GM13977 (cell line): ENCODE measurements around the gene DDAH1.

Experiments used
- DNase-seq: peaks from one replicate; pipeline ENCODE4 v3.0.0; 2012; ENCODE audit warnings: low spot score
- in situ Hi-C: fragments of 300-500 bp; cut with MboI; formaldehyde crosslinking; loops from one replicate; pipeline ENCODE4 v1.12.0; 2022; ENCODE audit warnings: low sequenced_read_pairs, low pct_unique_long_range_greater_than_20kb, mixed read lengths, inconsistent platforms; ENCODE audit not compliant: unreplicated experiment
- TF ChIP-seq, protein P1 (sequence below): IDR thresholded peaks from 2 replicates; pipeline ENCODE4 v1.5.1; 2012; ENCODE audit warnings: mild to moderate bottlenecking, control low read depth; ENCODE audit not compliant: insufficient read depth; ENCODE audit errors: extremely low read depth, missing control alignments

The DDAH1 gene

DNA sequence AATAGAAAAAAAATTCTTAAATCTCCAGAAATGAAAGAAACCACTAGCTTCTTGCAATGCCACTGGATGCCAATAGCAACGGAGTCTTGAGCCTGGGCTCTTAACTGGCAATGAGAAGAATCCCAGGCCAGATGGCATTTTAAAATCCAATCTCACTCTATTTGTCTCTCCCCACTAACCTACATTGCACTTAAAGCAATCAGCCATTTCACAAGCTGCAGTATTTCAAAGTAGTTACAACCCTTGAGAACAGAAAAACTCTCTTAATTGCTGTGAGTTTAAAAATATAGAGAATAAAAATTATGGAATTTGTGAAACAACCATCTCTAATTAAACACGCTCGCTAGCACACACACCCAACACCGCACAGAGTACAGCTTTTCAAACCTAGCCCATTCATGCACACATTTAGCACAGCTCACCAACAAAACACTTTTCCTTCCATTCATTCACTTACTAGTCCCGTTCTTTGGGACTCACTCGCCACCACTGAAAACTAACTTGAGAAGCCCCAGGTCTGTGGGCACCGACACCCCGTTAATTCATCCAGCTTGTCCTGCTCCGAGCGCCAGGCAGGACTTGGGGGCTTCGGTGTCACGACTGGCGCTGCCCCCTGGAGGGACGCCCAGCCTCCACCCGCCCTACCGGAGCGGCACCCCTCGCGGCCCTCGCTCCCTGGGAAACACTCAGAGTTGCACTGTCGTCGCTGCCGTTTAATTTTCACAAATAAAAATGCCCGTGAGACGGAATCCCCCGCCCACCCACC, 1.0 kb downstream of the DDAH1 start:
- TF ChIP-seq, protein P1, sequence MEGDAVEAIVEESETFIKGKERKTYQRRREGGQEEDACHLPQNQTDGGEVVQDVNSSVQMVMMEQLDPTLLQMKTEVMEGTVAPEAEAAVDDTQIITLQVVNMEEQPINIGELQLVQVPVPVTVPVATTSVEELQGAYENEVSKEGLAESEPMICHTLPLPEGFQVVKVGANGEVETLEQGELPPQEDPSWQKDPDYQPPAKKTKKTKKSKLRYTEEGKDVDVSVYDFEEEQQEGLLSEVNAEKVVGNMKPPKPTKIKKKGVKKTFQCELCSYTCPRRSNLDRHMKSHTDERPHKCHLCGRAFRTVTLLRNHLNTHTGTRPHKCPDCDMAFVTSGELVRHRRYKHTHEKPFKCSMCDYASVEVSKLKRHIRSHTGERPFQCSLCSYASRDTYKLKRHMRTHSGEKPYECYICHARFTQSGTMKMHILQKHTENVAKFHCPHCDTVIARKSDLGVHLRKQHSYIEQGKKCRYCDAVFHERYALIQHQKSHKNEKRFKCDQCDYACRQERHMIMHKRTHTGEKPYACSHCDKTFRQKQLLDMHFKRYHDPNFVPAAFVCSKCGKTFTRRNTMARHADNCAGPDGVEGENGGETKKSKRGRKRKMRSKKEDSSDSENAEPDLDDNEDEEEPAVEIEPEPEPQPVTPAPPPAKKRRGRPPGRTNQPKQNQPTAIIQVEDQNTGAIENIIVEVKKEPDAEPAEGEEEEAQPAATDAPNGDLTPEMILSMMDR: no peak
- no peak for DNase-seq
- in situ Hi-C loops: no loop called here

DNA sequence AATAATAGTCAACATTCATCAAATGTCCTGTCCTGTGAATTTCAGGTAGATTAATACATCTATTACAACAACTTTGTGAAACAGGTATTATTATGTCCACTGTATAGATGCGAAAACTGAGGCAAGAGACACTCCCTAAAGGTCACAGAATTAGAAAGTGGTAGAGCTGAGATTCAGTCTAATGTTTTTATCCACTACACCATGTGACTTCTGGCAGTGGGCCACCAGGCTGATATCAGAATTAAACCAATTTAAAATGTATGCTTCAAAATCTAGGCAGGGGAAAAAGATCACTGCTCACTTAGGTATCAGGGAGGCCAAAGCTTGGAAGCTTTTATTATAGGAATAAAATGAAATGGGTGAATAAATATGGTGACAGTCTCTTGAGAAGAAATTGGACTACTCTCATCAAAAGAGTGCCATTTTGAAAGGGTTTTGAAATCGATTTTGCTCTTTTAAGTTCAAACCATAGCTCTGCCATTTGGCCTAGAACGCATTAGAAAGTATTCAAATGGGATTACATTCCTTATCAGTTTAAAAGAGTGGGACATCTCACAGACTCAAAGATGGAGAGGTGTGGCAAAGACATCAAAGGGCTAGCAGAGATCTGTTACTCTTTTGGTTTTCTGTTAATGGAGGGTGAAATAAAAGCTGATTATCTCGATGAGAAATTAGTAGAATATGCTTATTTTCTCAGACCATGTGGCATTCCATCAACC, 1.9 kb downstream of the DDAH1 start:
- in situ Hi-C loops: no loop called here
- DNase-seq: no peak
- TF ChIP-seq, protein P1: no peak

DNA sequence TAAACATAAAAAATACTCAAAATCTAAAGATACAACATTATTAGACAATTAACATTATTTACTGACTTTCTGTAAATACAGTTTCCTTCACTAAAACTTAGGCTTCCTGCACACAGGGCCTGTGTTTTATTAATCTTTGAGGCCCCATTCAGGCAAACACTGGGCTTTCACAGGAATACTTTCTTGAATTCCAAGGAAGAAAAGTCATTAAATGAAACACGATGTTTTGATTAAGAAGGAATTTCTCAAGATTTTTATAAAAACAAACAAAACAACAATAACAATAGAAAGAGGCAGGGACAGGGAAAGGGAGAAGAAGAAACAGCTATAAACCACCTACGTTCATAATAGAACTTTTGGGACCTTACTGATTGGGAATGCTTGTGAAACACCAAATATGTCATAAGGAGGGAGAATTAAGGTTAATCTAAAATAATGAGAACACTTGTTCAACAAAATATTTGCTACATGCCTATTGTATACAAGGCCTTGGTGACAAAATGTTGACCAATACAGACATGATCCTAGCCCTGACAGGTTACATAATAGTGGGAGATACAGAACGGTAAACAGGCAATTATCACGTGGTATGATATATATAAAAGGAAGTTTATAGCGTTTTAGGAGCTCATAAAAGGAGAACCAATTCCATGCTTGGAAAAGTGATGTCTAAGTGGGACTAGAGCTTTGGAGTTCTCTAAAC, 3.6 kb downstream of the DDAH1 start:
- no peak for DNase-seq
- TF ChIP-seq, protein P1: no peak
- in situ Hi-C loops: no loop called here

DNA sequence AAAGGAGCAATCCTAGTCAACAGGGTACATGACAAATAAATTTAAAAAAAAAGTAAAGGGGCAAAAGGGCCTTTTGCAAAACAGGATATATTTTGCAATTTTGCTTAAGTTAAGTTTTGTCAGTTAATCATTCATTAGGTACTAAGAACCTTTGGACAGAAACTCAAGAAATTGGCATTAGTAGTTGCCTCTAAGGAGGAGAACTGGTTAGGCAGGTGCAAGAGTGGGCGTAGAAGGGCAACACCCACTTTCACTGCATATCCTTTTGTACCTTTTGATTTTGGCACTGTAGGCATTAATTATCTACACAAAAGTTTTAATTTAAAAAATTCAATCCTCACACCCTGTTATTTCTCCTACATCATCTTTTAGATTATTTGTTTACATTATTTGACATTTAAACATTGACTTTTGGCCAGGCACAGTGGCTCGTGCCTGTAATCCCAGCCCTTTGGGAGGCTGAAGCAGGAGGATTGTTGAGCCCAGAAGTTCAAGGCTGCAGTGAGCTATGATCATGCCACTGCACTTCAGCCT, 4.3 kb downstream of the DDAH1 start:
- in situ Hi-C loops: no loop called here
- TF ChIP-seq, protein P1: no peak
- DNase-seq: no peak

DNA sequence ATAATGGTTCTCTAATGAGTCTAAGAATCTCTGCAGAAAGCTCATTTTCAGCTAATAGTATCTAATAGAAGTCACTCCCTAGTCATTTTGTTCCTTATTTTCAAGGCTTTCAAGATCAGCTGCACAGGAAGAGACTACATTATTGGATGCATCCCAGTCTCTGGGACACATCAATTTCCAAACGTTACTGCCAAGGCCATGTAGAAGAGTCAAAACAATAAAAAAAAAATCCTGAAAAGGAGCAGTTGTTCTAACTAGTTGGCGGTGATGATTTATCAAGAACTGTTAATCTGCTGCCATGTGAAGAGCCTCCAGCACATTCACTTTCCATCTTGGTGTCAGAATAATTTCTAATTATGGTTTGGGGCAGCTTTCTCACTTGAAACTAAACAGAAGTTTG, 5.7 kb downstream of the DDAH1 start:
- TF ChIP-seq, protein P1: no peak
- in situ Hi-C loops: no loop called here
- no peak for DNase-seq

DNA sequence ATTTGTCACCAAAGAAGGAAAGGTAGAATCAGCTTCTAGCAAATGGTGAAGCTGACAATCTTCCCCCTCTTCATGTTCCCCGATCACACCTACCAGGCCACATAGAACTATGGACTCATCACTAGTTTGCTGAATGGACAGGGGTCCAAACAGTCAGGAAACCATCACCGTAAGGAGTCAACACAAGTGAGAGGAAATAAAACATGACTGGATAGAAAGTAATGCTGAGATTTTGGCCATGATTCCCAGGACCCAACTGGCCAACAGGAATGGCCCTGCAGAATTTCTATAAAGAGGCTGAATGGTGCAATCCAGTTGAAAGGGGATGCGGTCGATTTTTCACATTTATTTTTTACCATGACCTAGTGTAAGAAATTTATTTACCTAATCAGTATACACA, 10.7 kb downstream of the DDAH1 start:
- no peak for DNase-seq
- in situ Hi-C loops: no loop called here
- TF ChIP-seq, protein P1: no peak
